ENCODE measurements around the gene PLXNC1.
A peak's percentile ranks its signal among the peaks of the same experiment; 100 is the strongest.
"Not testable (repeated sequence)": the region's sequence is repeated elsewhere in the genome, so short reads cannot be mapped to it uniquely, and the experiment has no call there.

PLXNC1 gene

DNA sequence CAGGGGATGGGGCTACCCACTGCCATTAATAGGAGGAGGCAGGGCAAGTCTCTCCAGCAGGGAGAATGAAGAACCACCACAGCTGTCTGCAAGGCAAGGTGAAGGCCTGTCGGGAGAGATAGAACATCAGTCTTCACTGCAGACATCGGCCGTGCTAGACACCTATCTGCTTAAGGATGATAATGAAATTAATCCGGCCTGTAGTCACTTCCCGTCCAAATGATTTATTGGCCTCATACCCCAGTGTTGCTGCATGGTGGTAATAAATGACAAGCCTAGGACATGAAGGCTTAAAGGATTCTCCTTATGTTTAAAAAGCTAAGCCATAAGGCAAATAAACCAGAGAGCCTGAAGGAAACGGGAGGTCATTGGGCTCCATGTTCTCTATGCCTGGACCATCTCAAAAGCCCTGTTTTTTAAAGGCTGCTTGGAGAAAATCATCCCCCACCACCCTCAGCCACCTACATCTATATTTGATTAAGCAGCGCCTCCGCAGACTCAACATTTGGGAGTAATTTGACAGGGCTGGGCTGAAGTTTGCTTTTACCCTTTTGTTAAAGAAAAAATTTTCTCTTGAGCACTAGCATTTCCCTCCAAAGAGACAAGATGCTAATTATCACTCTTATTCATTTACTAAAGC is 137.7 kb downstream of the PLXNC1 start:
- DNase-seq (ENCODE audit: low read depth in 4 of 4, low spot score in 1 of 4) = no peak

DNA sequence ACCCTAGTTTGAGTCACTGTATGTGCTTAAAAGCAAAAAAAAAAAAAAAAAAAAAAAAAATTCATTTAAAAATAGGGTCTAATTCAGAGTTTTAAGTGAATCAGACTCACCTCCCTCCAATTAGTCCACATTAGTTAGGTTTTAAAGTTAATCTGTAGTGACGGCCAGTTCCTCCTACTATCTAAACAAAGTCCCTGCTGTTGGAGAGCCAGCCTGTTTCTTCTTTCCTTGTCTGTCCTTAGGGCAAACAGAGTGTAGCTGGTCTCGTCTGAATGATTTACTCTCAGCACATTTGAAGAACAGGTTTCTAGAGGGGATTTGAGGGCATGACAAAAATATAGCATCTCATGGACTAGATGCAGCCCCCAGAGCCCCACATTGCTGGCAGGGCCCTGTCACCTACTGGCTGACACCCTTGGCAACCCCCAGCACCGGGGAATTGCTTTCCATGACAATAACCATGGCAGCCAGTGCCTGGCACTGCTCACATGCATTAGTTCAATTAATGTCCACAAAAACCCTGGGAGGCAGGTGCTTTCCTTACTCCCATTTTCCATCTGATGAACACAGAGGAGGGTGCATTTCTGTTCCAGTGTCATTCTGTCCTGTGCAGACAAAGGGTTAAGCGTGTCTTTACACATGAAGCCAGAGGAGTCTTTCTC is 138.3 kb downstream of the PLXNC1 start:
- no peak for DNase-seq (ENCODE audit: low read depth in 4 of 4, low spot score in 1 of 4)

DNA sequence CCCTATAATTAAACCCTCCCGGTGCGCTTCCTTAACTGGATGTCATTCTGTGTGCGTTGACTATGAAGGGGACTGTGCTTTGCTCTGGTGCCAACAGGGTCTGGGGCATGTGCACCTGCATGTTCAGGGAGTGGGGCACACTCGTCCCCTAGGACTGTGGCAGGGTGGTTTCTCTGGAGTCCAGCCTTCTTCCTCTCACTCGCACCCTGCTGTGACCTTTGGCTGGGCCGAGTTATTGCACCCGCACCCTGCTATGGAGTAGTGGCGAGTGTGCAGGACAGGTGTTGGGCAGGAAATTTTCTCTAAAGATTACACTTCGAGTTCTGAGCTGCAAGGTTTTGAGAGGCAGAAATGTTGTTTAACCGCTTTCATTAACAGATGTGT is 138.9 kb downstream of the PLXNC1 start:
- DNase-seq (ENCODE audit: low read depth in 4 of 4, low spot score in 1 of 4) = no peak

DNA sequence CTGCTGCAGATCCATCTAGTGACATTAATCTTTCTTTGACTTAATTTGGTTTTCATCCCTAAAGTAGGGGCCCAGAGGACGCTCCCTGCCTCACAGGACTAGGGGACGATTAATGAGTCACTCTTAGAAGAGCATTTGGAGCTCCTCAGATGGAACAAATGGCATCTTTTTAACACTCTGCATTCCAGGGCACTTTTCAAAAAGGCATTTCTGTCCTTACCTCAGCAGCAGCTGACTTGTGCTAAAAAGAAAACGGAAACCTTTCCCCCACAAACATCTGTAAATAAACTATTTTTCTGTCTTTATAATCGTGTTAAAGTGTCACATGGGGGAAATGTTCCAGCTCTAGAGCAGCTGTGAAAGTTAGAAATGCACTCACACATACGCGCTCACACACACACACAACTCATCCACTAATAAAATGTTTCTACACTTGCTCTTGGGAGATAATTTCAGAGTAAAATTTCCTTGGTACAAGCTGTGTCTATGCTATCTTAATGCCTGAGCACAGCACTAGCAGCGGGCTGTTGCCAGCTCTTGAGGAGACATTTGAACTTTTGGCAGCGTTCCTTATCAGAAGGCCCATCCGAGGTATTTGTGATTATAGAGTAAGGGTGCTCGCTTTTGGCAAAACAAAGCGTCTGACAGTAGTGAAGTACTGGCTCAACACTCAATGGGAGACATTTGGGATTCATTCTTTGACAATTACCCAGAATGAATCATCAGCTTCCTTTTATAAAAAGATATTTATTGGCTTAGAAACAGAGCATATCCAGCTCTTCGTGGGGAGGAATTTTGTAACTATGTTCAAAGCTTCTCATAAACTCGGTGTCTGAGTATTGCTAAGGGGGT is 141.3 kb downstream of the PLXNC1 start:
- no peak for DNase-seq (ENCODE audit: low read depth in 4 of 4, low spot score in 1 of 4)

DNA sequence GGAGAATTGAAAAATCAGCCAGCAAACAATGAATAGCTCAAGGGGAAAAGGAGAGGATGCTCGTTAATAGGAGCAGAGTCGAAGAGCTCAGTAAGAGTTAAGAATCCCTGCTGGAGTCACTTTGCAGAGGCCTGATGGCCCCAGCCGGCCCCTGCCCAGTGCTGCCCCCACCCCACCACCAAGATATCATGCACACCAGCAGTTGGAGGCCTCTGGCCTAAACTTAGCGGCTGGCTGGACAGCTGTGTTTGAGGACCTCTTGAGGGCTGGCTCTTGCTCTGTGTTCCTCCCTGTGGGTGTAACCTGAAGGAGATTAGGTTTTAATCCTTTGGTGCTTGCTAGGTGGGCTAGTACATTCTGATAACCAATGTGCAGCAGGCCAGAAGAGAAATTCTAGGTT is 142.0 kb downstream of the PLXNC1 start:
- no peak for DNase-seq (ENCODE audit: low read depth in 4 of 4, low spot score in 1 of 4)

DNA sequence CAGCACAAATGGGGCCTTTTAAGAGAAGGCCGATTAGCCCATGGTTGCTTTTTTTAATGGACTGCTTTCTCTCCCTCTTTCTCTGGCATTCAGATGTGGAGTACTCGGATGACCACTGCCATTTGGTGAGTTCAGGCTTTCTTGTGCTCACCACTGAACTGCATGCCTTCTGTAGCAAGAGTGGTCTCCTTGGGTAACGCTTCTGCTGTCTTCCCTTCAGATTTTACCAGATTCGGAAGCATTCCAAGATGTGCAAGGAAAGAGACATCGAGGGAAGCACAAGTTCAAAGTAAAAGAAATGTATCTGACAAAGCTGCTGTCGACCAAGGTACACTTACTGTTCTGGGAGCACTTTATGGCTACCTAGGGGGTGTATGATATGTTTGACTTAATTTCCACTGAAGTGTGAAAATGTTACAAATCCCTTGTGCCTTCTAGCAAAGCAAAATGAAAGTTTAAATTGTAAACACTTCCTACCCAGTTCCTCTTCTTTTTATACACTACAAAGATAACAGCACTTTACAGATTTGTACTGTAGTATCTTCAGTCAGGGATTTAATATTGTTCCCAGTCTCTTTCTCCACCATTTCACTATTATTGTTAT is 148.8 kb downstream of the PLXNC1 start:
- no peak for DNase-seq (ENCODE audit: low read depth in 4 of 4, low spot score in 1 of 4)

DNA sequence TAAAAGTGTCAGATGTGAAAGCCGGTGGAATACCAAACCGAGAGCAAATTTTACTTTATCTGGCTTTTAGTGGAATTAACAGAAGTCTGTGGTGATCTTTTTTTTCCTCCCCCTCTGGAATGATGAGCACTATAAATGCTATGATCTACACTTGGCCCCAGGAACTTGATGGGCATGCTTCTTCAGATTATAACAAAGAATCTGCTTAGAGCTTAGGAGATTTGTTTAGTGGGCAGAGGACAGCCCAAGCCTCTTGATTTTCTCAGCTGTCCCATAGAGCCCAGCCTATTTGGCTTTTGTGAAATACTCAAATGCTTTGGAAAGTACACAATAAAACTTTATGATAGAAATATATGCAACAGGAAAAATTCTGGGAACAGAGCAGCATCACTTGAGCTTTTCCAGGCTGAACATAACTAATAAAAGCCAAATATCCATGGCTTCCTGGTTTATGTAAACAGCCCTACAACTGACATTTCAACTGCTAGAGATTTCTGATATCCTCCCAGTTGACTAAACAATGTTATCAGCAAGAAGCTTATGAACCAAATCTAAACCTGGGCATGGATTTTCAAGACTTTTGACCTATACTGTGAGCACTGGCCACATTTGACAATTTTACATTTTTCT is 149.6 kb downstream of the PLXNC1 start:
- no peak for DNase-seq (ENCODE audit: low read depth in 4 of 4, low spot score in 1 of 4)

DNA sequence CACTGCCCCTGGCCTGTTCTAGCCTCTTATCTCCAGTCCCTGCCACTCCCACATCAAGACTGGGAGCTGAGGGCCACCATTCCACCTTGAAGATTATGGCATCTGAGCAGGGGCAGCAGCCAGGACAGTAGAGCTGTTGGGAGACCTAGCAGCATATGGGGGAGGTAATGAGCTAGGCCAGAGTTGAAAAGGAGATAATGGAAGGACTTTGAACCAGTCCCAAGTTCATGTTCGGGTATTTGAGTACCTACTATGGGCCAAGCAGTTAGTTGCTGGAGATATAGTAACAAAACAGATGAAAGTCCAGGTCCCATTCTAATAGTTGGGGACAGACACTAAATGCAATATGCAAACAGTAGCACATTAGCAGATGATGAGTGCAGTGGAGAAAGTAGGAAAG is 151.5 kb downstream of the PLXNC1 start:
- no peak for DNase-seq (ENCODE audit: low read depth in 4 of 4, low spot score in 1 of 4)

DNA sequence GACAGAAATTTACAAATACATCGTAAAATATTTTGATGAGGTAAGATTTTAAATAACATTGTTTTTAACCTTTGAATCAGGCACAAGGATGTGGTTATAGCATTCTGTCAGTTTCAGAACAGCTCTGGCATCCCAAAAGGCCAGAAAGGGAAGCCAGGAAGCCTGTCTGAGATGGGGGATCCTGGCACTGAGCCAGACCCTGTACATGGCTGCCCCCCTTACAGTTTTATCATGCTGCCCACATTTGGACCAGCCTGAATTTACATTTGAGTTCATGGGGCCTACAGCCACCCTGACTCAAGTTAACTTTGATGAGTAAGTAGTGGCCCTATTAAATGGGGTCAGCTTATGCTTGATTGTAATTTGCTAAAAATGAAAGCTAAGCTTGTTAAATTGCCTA is 155.6 kb downstream of the PLXNC1 start:
- no peak for DNase-seq (ENCODE audit: low read depth in 4 of 4, low spot score in 1 of 4)

DNA sequence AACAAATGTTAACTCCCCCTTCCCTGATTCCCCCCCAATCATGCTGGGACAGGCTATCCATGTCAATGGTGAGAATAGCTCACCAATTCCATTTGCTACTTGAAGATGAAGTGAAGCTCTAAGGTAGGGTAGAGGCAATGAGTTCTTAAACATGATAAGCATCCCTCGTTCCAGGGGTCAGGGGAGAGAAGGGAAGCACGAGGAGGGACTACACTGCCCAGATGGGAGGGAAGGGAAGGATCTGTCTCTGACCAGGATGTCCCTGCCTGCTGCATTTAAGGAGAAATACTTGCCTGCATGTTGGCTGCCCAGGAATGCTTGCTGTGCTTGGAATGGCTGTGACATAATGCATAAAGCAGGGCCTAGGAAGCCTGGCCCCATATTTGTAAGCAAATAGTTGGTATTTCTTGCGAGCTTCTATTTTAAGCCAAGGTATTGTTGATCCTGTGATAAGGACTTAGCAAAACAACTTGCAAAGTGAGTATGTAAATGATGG is 156.2 kb downstream of the PLXNC1 start:
- DNase-seq (ENCODE audit: low read depth in 4 of 4, low spot score in 1 of 4) = no peak

DNA sequence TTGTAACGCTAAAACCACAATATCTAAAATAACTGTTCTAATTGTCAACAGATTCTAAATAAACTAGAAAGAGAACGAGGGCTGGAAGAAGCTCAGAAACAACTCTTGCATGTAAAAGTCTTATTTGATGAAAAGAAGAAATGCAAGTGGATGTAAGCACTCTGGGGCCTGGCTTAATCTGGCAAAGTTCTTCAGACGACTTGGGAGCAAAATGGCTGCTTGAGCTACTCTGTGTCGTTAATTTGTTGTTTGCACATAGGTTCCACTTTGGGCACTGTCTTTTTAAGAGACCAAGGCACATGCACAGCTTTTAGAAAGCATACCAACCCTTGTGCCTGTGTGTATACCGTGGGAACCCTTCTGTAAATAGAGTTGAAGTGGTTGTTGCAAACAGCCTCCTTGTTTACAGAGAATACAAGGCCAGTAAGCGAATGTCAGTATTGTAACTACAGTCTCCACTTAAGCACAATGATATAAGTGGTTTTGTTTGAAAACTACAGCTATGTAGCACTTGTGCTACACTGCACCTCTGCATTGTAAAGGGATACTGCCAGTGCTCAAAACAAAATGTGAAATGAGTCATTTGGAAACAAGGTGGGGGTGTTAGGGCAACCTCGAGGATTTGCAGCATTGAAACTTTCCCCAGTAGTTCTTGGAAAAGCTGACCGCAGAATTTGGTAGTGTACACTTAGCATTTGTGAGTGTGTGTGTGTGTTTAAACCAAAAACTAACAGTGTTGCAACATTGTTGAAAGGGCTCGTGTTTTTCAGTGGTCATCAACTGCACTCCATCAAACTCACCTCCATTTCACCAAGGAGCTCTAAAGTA is 157.0 kb downstream of the PLXNC1 start:
- DNase-seq (ENCODE audit: low read depth in 4 of 4, low spot score in 1 of 4) = peak in 1 of 4 experiments; percentile 9

DNA sequence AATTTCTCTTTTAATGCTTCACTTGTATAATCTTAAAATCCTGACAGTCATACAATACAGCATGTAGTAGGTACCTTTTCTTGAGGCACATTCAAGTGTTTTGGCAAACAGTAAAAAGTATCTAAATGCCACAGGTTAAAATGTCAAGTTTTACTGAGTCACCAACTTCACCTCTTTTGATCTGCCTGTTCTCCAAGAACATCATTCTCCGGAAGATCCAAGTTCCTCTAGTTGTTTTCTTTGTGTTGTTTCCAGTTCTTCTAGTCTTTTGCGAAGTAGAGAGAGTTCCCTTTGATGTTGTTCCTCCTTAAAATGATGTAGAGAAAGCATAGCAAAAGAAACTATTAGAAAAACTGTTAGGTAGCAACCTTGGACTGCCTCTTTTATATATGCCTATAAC is 160.2 kb downstream of the PLXNC1 start:
- DNase-seq (ENCODE audit: low read depth in 4 of 4, low spot score in 1 of 4) = no peak

- DNase-seq (ENCODE audit: low read depth in 4 of 4, low spot score in 1 of 4) = no peak
These were observed 161.0 kb downstream of the PLXNC1 start for GRCh38 chr12:94309373-94309772.

DNA sequence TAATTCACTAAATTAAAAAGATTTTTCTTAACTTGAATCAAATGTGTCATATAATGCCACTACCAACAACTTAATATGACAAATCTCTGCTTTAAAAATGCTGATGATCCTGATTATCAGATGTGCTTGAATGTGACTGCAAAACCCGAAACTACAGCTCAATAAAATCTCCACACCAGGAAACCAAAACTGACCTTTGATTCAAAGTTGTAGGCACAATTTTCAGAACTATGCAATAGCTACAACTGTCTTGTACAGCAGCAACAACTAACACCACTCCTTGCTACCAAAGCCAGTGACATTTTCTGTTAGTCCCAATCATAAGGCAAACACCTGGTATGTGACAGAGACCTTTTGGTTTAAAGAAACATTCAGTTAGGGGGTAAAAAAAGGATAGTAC is 164.0 kb downstream of the PLXNC1 start:
- DNase-seq (ENCODE audit: low read depth in 4 of 4, low spot score in 1 of 4) = no peak

DNA sequence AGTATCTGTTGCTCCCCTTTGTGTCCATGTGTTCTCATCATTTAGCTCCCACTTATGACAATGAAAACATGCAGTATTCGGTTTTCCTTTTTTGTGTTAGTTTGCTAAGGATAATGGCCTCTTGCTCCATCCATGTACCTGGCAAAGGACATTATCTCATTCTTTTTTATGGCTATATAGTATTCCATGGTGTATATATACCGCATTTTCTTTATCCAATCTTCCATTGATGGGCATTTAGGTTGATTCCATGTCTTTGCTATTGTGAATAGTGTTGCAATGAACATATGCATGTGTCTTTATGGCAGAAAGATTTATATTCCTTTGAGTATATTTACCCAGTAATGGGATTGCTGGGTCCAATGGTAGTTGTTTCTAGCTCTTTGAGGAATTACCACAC is 168.2 kb downstream of the PLXNC1 start:
- DNase-seq (ENCODE audit: low read depth in 4 of 4, low spot score in 1 of 4) = not testable (repeated sequence)

DNA sequence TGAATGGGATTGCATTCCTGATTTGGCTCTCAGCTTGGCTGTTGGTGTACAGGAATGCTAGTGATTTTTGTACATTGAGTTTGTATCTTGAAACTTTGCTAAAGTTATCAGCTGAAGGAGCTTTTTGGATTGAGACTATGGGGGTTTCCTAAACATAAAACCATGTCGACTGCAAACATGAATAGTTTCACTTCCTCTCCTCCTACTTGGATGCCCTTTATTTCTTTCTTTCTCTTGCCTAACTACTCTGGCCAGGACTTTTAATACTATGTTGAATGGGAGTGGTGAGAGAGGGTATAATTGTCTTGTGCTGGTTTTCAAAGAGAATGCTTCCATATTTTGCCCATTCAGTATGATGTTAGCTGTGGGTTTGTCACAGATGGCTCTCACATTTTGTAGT is 169.8 kb downstream of the PLXNC1 start:
- DNase-seq (ENCODE audit: low read depth in 4 of 4, low spot score in 1 of 4) = no peak

- no peak for DNase-seq (ENCODE audit: low read depth in 4 of 4, low spot score in 1 of 4)
These were observed 171.7 kb downstream of the PLXNC1 start for GRCh38 chr12:94320109-94320508.

- DNase-seq (ENCODE audit: low read depth in 4 of 4, low spot score in 1 of 4) = no peak
These were observed 174.0 kb downstream of the PLXNC1 start for GRCh38 chr12:94322346-94322745.

DNA sequence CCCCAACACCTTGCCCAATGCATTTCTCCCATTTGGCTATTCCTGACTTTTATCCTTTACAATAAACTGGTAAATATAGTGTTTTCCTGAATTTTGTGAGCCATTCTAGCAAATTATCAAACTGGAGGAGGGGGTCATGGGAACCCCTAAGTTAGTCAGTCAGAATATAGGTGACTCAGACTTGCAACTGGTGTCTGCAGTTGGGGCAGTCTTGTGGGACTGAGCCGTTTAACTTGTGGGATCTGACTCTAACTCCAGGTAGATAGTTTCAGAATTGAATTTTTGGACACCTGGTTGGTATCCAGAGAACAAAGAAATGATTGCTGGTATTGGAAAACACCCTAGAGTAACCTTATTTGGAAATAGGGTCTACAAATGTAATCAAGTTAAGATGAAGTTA is 177.9 kb downstream of the PLXNC1 start:
- DNase-seq (ENCODE audit: low read depth in 4 of 4, low spot score in 1 of 4) = no peak

DNA sequence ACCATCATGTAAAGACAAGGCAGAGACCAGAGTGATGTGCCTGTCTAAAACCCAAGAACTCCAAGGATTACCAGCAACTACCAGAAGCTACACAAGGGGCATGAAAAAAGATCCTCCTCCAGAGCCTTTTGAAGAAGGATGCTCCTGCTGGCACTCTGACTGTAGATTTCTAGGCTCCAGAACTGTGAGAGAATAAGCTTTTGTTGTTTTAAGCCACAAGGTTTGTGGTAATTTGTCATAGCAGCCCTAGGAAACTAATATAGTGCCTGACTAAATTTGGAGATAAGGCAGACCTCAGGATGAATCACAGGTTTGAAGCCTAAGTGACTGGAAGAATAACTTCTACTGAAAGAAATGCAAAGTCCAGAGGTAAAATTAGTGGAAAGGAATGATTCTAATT is 178.3 kb downstream of the PLXNC1 start:
- no peak for DNase-seq (ENCODE audit: low read depth in 4 of 4, low spot score in 1 of 4)

Data from stimulated activated CD4-positive, alpha-beta T cell treated with anti-CD3 and anti-CD28 coated beads, Interleukin-1b, Interleukin-23, amount 100 ng/mL, for 24 hours (primary cell).